Effector memory CD4-positive, alpha-beta T cell (primary cell): ENCODE results near the gene MCEMP1.

Experiments
- DNase-seq, 3 donors: peaks; one replicate each; pipeline ENCODE4 v3.0.0-alpha.2; 2020
- H3K27ac ChIP-seq: 2 replicates; pipeline ENCODE4 v1.7.0; 2013; ENCODE audit warnings: mild to moderate bottlenecking, low read length, moderate library complexity; ENCODE audit not compliant: insufficient read depth, poor library complexity, severe bottlenecking
- H3K27me3 ChIP-seq: replicated peaks from 2 replicates; pipeline ENCODE4 v1.7.0; 2013; ENCODE audit warnings: mild to moderate bottlenecking, low read length; ENCODE audit not compliant: insufficient read depth, control insufficient read depth, poor library complexity, severe bottlenecking
- H3K36me3 ChIP-seq: 2 replicates; pipeline ENCODE4 v1.7.0; 2013; ENCODE audit warnings: mild to moderate bottlenecking, low read length, moderate library complexity; ENCODE audit not compliant: control insufficient read depth, insufficient read depth
- H3K4me1 ChIP-seq: 2 replicates; pipeline ENCODE4 v1.7.0; 2013; ENCODE audit warnings: low read length, mild to moderate bottlenecking; ENCODE audit not compliant: control insufficient read depth, insufficient read depth, poor library complexity, severe bottlenecking
- H3K4me3 ChIP-seq: 2 replicates; pipeline ENCODE4 v1.7.0; 2013; ENCODE audit warnings: low read length, low read depth, mild to moderate bottlenecking; ENCODE audit not compliant: insufficient read depth, poor library complexity, severe bottlenecking
- H3K9me3 ChIP-seq: 2 replicates; pipeline ENCODE4 v1.7.0; 2013; ENCODE audit warnings: mild to moderate bottlenecking, low read length, moderate library complexity; ENCODE audit not compliant: control insufficient read depth

MCEMP1 gene

DNA sequence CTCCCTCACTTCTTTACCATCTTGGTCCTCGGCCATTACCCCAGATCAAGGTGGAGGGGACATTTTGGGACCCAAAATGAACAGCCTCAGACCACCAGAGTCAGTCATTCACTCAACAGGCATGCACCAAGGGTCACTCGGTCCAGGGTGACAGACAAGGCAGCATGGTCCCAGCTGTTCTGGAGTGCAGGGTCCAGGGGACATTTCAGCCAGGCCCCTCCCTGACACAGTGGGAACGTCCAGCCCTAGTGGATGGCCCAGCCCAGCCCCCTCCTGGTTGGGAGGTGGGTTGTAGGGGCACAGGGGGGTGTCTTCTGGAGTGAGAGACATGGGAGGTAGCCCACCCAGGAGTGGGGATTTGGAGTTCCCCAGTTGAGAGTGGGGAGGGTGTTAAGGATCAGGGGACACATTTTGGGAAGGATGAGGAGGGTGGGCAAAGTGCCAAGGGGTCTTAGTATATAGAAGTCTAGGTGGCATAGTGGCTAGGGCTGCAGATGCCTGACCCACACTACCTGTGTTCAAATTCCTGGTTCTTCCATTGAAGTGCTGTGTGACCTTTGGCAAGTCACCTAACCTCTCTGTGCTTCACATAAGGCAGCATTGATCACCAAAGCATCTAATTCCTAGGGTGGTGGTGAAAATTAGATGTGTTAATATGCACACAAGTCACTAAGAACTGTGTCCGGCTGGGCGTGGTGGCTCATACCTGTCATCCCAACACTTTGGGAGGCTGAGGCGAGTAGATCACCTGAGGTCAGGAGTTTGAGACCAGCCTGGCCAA lies 27.6 kb downstream of the MCEMP1 start:
- Histone ChIP-seq H3K9me3 (no peaks in the 10 kb centered on the region), H3K27ac (no peak overlapping the region), H3K36me3 (no peaks in the 10 kb centered on the region), H3K4me3 (no peak overlapping the region), H3K4me1 (peaks cover 20% of the 10 kb centered on the region), H3K27me3 (no peaks in the 10 kb centered on the region)
- no peak for DNase-seq

GRCh38 chr19:7705387-7706187 lies 28.7 kb downstream of the MCEMP1 start:
- no peaks in the 10 kb centered on the region for H3K36me3 ChIP-seq
- H3K4me1 ChIP-seq: peaks cover 20% of the 10 kb centered on the region
- peak overlapping the region; percentile 76 for H3K27ac ChIP-seq
- H3K27me3 ChIP-seq: no peaks in the 10 kb centered on the region
- no peaks in the 10 kb centered on the region for H3K9me3 ChIP-seq
- H3K4me3 ChIP-seq: peak overlapping the region; percentile 38
- peak; percentile 53 to 62 (median 57) for DNase-seq

- Histone ChIP-seq H3K36me3 (no peaks in the 10 kb centered on the region), H3K4me3 (peak overlapping the region; percentile 38), H3K9me3 (no peaks in the 10 kb centered on the region), H3K27ac (peak overlapping the region; percentile 76), H3K4me1 (peaks cover 20% of the 10 kb centered on the region), H3K27me3 (no peaks in the 10 kb centered on the region)
- DNase-seq: no peak
Observed at GRCh38 chr19:7706188-7706954, 29.5 kb downstream of the MCEMP1 start.

GRCh38 chr19:7706955-7707456 lies 30.1 kb downstream of the MCEMP1 start:
- no peaks in the 10 kb centered on the region for H3K9me3 ChIP-seq
- H3K4me3 ChIP-seq: no peak overlapping the region
- no peaks in the 10 kb centered on the region for H3K27me3 ChIP-seq
- H3K27ac ChIP-seq: peak overlapping the region; percentile 76
- H3K4me1 ChIP-seq: peaks cover 20% of the 10 kb centered on the region
- DNase-seq: no peak
- H3K36me3 ChIP-seq: no peaks in the 10 kb centered on the region

DNA sequence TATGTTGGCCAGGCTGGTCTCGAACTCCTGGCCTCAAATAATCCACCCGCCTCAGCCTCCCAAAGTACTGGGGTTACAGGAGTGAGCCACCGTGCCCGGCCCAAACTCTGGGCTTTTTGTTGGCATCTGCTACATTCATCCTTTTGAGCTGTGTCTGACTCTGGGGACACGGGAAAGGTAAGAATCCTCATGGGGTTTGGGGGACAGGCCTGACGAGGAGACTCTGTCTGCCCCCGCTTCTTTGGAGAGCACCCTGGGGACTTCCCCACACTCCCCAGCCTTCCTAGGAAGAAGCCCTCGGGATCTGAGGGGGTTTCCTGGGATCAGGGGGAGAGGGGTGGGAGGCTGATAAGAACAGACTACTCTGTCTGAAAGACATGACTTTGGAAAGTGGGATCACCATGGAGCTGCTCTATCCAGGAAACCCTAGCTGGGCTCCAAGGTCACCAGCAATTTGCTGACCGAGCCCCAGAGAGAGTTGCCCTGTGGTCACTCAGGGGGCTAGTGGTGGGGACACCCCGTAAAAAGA lies 33.1 kb downstream of the MCEMP1 start:
- H3K4me1 ChIP-seq: peaks cover 19% of the 10 kb centered on the region
- DNase-seq: no peak

GRCh38 chr19:7710616-7711015 lies 33.7 kb downstream of the MCEMP1 start:
- Histone ChIP-seq H3K27me3 (no peaks in the 10 kb centered on the region), H3K27ac (no peak overlapping the region), H3K36me3 (no peaks in the 10 kb centered on the region), H3K4me1 (peaks cover 18% of the 10 kb centered on the region), H3K4me3 (no peak overlapping the region), H3K9me3 (no peaks in the 10 kb centered on the region)
- no peak for DNase-seq

More for the DNA sequence above, 33.1 kb downstream of the MCEMP1 start:
- H3K4me3 ChIP-seq: no peak overlapping the region
- no peaks in the 10 kb centered on the region for H3K36me3 ChIP-seq
- no peak overlapping the region for H3K27ac ChIP-seq
- no peaks in the 10 kb centered on the region for H3K9me3 ChIP-seq
- no peaks in the 10 kb centered on the region for H3K27me3 ChIP-seq

- DNase-seq: no peak
Observed at GRCh38 chr19:7715671-7716070, 38.8 kb downstream of the MCEMP1 start.

GRCh38 chr19:7716762-7717161 lies 39.9 kb downstream of the MCEMP1 start:
- H3K27ac ChIP-seq: no peak overlapping the region
- no peaks in the 10 kb centered on the region for H3K27me3 ChIP-seq
- DNase-seq: no peak
- no peak overlapping the region for H3K4me3 ChIP-seq
- H3K36me3 ChIP-seq: no peaks in the 10 kb centered on the region
- H3K9me3 ChIP-seq: no peaks in the 10 kb centered on the region
- H3K4me1 ChIP-seq: no peaks in the 10 kb centered on the region

More at GRCh38 chr19:7715671-7716070, 38.8 kb downstream of the MCEMP1 start:
- H3K9me3 ChIP-seq: no peaks in the 10 kb centered on the region
- H3K27me3 ChIP-seq: no peaks in the 10 kb centered on the region
- H3K4me3 ChIP-seq: no peak overlapping the region
- H3K4me1 ChIP-seq: no peaks in the 10 kb centered on the region
- no peaks in the 10 kb centered on the region for H3K36me3 ChIP-seq
- no peak overlapping the region for H3K27ac ChIP-seq

DNA sequence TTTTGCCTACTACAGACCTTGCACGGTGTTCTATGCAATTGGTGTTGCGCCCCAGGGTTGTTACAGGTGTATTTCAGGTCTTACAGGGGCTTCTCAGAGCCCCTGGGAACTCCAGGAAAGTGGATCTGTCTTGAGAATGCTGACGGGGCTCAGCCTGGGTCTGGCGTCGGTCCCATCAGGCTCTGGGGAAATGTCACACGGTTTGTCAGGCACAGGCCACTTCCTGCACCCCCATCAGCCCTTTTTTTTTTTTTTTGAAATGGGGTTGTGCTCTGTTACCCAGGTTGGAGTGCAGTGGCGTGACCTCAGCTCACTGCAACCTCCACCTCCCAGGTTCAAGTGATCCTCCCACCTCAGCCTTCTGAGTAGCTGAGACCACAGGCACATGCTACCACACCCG lies 41.8 kb downstream of the MCEMP1 start:
- no peaks in the 10 kb centered on the region for H3K4me1 ChIP-seq
- H3K36me3 ChIP-seq: no peaks in the 10 kb centered on the region
- DNase-seq: no peak
- H3K27me3 ChIP-seq: no peaks in the 10 kb centered on the region
- H3K9me3 ChIP-seq: no peaks in the 10 kb centered on the region
- no peak overlapping the region for H3K27ac ChIP-seq
- H3K4me3 ChIP-seq: no peak overlapping the region
